ENCODE measurements around the gene PLSCR1.
"Not testable (repeated sequence)": the region's sequence is repeated elsewhere in the genome, so short reads cannot be mapped to it uniquely, and the experiment has no call there.

The PLSCR1 gene

GRCh38 chr3:146547235-146547835 is 2.9 kb upstream of the PLSCR1 start:
- no peak for DNase-seq

- DNase-seq, result no peak
Measured at GRCh38 chr3:146546366-146546965, 2.1 kb upstream of the PLSCR1 start.

- DNase-seq, result no peak
Measured at GRCh38 chr3:146544929-146545528, 622 bp upstream of the PLSCR1 start.

DNA sequence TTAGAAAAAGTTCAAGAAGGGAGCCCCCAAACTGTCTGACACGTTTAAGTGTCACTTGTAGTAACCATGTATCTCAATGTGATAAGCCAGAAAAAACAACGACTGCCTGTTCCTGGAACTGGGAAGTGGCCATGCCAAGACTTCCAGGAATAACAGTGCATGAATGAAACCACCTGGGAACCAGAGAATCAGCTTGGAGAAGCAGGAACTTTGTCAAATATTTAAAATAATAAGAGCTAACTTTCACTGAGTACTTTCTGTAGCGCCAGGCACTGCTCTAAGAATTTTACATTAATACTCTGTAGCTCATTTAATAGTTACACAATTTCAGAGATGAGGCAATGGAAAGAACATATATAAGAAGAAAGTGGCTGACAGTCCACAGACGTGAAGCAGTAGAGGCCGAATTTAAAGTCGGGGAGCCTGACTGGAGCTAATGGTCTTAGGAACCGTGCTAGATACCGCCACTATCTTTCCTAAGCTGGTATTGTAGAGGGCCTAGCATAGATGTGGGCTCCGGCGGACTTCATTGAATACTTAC is 876 bp downstream of the PLSCR1 start:
- DNase-seq, result no peak

DNA sequence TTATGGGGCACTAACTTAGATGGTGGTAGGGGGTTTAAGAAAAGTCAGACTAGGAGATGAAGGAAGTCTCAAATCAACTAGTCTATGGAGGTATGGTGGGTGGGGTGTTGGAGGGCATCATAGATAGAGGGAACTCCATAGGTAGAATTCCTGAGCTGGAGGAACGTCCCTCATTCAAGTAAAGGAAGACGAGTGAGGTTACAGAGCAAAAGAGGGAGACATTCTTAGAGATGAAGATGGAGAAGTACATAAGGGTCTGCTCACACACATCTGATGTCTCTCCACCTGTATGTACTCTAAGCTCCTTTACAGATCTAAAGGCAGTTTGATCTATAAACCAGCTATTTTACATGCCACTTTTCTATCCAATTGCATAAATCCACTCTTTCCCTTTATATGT is 1.4 kb downstream of the PLSCR1 start:
- no peak for DNase-seq

GRCh38 chr3:146542179-146542578 is 2.2 kb downstream of the PLSCR1 start:
- no peak for DNase-seq

- DNase-seq, result no peak
Measured at GRCh38 chr3:146540978-146541377, 3.4 kb downstream of the PLSCR1 start.

DNA sequence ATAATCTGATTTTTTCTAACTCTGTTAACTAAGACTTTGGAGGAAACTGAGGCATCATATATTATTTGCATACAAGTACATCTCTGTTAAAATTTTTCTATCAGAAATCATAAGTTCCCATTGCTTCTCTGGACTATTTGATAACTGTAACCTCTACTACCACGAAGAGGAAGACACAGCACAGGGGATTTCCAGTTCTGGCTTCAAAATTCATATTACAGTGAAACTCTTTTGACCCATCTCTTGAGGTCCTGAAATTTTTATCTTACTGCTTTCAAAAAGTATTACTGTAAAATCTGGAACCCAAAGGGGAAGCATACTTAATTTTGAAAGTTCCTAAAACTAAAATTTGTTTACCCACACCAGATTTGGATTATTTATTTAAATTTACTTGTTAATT is 4.2 kb downstream of the PLSCR1 start:
- no peak for DNase-seq

- DNase-seq, result no peak
Measured at GRCh38 chr3:146539315-146539714, 5.1 kb downstream of the PLSCR1 start.

DNA sequence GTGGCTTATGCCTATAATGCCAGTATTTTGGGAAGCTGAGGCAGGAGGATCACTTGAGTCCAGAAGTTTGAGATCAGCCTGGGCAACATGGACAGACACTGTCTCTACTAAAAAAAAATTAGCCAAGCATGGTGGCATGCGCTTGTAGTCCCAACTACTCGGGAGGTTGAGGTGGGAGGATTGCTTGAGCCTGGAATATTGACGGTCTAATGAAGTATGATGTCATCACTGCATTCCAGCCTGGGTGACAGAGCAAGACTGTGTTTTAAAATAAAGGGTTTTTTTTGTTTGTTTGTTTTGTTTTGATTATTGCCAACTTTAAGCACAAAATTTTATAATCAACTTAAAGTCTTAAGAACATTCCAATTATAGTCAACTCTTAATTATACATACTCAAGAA is 6.8 kb downstream of the PLSCR1 start:
- no peak for DNase-seq

- no peak for DNase-seq
Measured at GRCh38 chr3:146536681-146537080, 7.7 kb downstream of the PLSCR1 start.

GRCh38 chr3:146532406-146532805 is 12.0 kb downstream of the PLSCR1 start:
- no peak for DNase-seq

DNA sequence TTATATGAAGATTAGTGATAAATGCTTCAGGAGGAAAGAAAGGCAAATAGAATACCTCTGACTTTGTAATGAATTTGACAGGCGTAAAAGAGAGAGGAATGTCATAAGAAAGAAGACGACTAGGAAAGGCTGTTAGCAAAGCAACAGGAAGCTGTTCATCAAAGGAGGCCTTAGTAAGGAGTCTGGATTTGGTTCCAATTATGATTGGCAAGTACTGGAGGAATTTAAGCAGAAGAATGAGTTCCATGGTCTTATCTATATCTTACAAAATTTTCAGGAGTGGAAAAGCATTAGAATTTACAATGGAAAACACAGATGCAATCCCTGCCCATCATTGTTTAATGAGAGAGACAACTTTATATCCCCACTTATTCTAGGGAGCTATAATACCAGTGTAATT is 13.8 kb downstream of the PLSCR1 start:
- DNase-seq, result no peak

DNA sequence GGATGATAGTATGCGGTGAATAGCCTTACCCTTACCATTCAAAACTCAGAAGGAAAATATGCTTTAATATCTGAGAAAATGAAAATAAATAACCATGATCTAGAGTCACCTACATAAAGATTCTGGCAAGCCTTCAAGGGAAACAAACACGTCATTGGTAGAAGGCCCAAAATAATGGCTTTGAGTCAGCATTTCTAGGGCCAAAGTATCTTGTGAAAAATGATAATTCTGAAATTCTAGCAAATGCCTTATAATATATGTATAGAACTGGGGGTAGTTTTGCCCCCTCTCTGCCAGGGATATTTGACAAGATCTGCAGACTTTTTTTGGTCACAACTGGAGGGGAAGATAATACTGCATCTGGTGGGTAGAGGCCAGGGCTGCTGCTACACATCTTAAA is 15.4 kb downstream of the PLSCR1 start:
- DNase-seq, result no peak

GRCh38 chr3:146524961-146525360 is 19.4 kb downstream of the PLSCR1 start:
- no peak for DNase-seq

DNA sequence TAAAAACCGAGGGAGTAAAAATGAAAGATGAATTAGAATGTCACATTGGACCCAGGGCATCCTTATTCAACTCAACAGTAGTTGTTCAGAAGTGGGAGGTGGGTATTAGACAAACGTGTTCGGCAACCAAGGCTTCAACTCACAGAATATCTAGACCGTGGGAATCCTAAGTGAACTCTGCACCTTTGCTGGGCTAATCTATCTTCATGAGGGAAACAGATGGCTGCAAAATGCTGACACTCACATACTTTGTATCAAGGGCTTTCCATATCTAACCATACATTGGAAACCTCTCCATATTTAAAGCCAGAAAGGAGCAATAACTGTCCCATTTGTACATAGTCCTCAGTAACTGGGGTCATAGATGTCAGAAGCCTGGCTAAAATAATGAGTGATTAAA is 20.9 kb downstream of the PLSCR1 start:
- no peak for DNase-seq

DNA sequence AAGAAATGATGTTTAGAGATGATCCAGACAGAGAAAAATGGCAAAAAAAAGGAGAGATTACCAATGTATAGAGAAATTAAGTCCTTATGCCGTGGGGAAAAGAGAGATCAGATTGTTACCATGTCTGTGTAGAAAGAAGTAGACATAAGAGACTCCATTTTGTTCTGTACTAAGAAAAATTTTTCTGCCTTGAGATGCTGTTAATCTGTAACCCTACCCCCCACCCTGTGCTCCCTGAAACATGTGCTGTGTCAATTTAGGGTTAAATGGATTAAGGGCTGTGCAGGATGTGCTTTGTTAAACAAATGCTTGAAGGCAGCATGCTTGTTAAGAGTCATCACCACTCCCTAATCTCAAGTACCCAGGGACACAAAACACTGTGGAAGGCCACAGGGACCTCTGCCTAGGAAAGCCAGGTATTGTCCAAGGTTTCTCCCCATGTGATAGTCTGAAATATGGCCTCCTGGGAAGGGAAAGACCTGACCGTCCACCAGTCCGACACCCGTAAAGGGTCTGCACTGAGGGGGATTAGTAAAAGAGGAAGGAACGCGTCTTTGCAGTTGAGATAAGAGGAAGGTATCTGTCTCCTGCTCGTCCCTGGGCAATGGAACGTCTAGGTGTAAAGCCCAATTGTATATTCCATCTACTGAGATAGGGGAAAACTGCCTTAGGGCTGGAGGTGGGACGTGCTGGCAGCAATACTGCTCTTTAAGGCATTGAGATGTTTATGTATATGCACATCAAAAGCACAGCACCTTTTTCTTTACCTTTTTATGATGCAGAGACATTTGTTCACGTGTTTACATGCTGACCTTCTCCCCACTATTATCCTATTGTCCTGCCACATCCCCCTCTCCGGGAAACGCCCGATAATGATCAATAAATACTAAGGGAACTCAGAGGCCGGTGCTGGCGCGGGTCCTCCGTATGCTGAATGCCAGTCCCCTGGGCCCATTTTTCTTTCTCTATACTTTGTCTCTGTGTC is 21.9 kb downstream of the PLSCR1 start:
- DNase-seq, result not testable (repeated sequence)

GRCh38 chr3:146521394-146521793 is 23.0 kb downstream of the PLSCR1 start:
- no peak for DNase-seq

- no peak for DNase-seq
Measured at GRCh38 chr3:146519810-146520209, 24.6 kb downstream of the PLSCR1 start.

- no peak for DNase-seq
Measured at GRCh38 chr3:146517684-146518435, 26.5 kb downstream of the PLSCR1 start.

- no peak for DNase-seq
Measured at GRCh38 chr3:146513386-146514051, 30.9 kb downstream of the PLSCR1 start.

Data from activated T-cell treated with anti-CD3 and anti-CD28 coated beads for 4 hours (primary cell).